NCI-H2227 (cell line): Measurements from ENCODE around the gene SYT7.
A peak's percentile ranks its signal among the peaks of the same experiment; 100 is the strongest.
"Not testable (repeated sequence)": the region's sequence is repeated elsewhere in the genome, so short reads cannot be mapped to it uniquely, and the experiment has no call there.

Source experiments
- DNase-seq: peaks from one replicate; lab custom pipeline; 2025; ENCODE audit not compliant: unreplicated experiment; lab: John Stamatoyannopoulos, UW

The SYT7 gene

GRCh38 chr11:61480994-61481335, 99.9 kb downstream of the SYT7 start:
- peak; percentile 77 for DNase-seq

- DNase-seq, result no peak
Measured at GRCh38 chr11:61480261-61480993, 100.4 kb downstream of the SYT7 start.

DNA sequence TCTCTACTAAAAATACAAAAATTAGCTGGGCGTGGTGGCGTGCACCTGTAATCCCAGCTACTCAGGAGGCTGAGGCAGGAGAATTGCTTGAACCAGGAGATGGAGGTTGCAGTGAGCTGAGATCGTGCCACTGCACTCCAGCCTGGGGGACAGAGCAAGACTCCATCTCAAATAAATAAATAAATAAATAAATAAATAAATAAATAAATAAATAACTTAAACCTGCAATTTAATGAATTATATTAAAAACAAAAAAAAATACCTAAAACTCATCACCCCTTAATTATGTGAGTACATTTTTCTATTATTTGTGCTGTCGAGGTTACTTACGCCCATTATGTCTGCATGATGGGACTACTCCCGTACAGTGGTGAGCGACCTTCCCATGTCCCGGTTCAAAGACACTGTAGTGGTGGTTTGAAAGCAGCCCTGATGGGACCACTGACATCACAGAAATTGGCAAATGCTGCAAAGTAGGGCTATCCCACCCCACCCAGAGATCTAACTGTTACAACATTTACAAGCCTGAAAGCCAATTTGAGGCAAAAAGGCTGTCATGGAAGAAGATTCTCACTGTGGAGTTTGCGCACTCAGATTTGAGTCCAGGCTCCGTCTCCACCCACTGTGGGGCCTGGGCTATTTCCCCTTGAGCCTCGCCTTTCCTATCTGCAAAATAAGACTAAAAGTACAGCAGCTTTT, 101.4 kb downstream of the SYT7 start:
- DNase-seq, result not testable (repeated sequence)

DNA sequence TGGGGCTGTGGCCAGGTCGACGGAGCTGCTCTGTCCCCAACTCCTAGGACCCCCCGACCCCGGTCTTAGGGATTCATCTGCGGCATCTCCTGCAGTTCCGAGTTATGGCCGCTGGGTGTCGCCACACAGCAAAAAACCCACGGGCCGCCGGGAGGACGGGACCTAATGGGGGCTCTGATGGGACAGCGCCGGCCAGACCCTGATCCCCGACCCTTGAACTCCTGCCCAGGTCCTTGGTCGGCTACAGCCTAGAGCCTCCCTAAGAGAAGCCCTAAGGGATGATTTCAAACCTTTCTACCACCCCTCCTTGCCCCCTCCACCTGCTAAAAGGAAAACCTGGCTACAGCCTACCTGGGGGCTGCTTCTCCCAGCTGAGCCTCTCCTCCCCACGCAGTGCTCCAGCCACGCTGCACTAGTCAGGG, 103.1 kb downstream of the SYT7 start:
- peak; percentile 70 for DNase-seq

DNA sequence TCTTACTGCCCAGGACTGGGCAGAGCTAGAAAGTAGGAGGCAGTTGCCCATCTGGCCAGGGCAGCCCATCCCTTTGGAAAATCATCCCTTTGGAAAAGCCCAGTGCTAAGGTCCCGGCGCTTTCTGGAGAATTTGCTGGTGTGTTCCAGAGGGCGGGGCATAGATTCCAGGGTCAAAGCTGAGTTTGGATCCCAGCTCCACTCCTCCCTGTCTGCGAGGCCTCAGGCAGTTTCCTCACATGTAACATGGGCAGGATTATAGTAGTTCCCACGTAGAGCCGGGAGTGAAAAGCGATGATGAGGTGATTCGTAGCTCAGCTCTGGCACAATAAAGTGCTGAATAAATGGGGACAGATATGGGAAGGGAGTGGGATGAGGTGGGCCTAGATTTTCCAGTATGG, 103.8 kb downstream of the SYT7 start:
- no peak for DNase-seq

GRCh38 chr11:61476371-61476770, 104.5 kb downstream of the SYT7 start:
- no peak for DNase-seq

- DNase-seq, result no peak
Measured at GRCh38 chr11:61475433-61475832, 105.4 kb downstream of the SYT7 start.

DNA sequence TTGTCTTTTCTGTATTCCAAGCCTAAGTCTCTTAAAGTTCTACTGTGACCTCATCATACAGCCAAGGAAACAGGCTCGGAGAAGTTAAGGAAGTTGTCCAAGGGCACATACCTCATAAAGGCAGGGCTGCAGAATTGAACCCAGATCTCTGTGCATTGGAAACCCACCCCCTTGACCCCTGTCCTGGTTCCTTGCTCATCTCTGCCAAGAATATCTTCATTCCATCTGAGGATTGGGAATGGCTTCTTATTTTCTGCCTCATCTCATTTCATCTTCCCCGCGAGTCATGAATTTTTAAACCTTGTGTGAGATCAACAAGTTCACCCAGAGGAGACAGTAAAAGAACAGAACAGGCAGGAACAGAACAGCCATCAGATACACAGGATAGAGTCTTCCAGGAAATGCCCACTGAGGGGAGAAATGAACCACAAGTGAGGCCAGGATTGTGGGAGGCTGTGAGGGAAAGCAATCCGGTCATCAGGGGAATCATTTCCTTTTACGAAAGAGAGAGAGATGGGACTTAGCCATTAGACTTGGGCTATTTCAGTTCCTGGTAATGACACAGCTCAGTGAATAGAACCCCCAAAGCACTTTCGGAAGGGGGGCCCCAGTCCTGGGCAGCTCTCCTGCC, 106.7 kb downstream of the SYT7 start:
- no peak for DNase-seq

GRCh38 chr11:61473370-61474012, 107.4 kb downstream of the SYT7 start:
- no peak for DNase-seq

DNA sequence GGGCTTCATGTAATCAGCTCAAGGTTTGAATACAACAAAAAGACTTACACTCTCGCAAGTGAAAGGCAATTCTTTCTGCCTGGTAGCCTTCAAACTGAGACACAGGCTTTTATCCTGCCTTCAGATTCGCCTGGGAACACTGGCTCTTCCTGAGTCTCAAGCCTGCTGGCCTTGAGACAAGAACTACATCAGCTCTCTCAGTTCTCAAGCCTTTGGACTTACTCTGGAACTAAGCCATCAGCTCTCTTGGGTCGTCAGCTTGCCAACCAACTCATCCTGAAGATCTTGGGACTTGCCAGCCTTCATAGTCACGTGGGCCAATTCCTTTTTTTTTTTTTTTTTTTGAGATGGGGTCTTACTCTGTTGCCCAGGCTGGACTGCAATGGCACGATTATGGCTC, 108.0 kb downstream of the SYT7 start:
- no peak for DNase-seq

- no peak for DNase-seq
Measured at GRCh38 chr11:61472282-61472681, 108.6 kb downstream of the SYT7 start.

DNA sequence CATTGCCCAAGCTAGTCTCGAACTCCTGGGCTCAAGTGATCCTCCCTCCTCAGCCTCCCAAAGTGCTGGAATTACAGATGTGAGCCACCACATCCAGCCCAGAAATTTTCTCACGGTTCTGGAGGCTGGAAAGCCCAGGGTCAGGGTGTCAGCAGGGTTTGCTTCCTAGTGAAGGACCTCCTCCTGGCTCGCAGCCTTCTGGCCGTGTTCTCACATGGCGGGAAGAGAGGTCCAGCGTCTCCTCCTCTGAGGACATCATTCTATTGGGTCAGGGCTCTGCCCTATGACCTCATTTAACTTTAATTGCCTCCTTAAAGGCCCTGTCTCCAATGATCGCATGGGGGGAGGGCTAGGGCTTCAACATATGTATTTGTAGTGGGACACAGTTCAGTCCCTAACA, 112.9 kb downstream of the SYT7 start:
- DNase-seq, result no peak

- DNase-seq, result not testable (repeated sequence)
Measured at GRCh38 chr11:61467602-61468001, 113.3 kb downstream of the SYT7 start.
